ENCODE data around the gene MUC5B. TPM values are rescaled to one million over a fixed set of nuclear protein-coding genes. Genes with fewer than 3 reads are reported as not detected.
A peak's percentile ranks its signal among the peaks of the same experiment; 100 is the strongest.

MUC5B gene
- total and polyA plus RNA-seq, 2 donors (not counting 1 experiment from before 2014, with no cell fraction given) = not detected

DNA sequence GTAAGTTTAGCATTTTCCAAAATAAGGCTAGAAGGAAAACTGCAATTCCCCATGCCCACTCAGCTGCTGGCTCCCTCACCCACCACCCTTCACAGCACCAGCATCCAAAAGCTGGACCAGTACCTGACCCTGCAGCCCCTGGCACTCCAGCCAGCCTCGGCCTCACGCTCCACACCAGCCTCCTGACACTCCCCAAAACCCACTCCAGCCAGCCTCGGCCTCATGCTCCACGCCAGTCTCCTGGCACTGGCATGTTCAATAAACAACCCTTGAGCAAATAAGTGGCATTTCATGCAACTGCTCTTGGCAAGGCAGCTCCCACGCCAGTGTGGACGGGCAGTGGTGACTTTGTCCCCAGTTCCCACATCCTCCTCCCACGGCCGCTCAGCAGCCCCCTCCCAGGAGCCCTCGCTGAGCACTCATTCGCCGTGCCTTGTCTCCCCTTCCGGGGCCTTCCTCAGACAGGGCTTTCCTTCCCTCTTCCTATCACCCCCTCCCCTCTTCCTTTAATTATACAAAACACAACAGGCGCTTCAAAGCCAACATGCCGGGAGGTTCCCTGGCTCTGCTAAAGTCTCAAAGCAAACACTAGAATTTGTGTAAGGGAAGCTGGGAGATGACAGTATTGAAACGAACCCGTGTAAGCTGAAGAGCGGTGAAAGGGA is 79.7 kb downstream of the MUC5B start:
- no peaks in the 10 kb centered on the region for H3K9me3 ChIP-seq (ENCODE audit: control insufficient read depth, insufficient read depth, low read depth, low read length)
- DNase-seq (ENCODE audit: low read depth in 2 of 2) = no peak
- H3K79me2 ChIP-seq (ENCODE audit: control insufficient read depth, insufficient read depth, low read length) = peaks cover 65% of the 10 kb centered on the region
- peaks cover 1% of the 10 kb centered on the region for H4K20me1 ChIP-seq (ENCODE audit: control insufficient read depth, extremely low read depth, insufficient read depth, low read length)
- no peaks in the 10 kb centered on the region for H3K27me3 ChIP-seq (ENCODE audit: control insufficient read depth, insufficient read depth, low read length)
- no peak overlapping the region for H3K4me3 ChIP-seq (replicated peaks in 1 of 4; ENCODE audit: control extremely low read depth in 1 of 4, insufficient read depth in 1 of 4, low read depth in 3 of 4, low read length in 4 of 4)
- no peak overlapping the region for H3K4me2 ChIP-seq (ENCODE audit: extremely low read depth, insufficient read depth, low read length)
- no peak overlapping the region for H2AFZ ChIP-seq (ENCODE audit: low read length)
- no peak overlapping the region for H3K9ac ChIP-seq (ENCODE audit: insufficient read depth, low read length)
- TF ChIP-seq, protein P1, sequence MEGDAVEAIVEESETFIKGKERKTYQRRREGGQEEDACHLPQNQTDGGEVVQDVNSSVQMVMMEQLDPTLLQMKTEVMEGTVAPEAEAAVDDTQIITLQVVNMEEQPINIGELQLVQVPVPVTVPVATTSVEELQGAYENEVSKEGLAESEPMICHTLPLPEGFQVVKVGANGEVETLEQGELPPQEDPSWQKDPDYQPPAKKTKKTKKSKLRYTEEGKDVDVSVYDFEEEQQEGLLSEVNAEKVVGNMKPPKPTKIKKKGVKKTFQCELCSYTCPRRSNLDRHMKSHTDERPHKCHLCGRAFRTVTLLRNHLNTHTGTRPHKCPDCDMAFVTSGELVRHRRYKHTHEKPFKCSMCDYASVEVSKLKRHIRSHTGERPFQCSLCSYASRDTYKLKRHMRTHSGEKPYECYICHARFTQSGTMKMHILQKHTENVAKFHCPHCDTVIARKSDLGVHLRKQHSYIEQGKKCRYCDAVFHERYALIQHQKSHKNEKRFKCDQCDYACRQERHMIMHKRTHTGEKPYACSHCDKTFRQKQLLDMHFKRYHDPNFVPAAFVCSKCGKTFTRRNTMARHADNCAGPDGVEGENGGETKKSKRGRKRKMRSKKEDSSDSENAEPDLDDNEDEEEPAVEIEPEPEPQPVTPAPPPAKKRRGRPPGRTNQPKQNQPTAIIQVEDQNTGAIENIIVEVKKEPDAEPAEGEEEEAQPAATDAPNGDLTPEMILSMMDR (conservative IDR thresholded peaks at IDR 0.05 in 1 of 2, IDR thresholded peaks at IDR 0.05 in 1 of 2; ENCODE audit: low read depth in 1 of 2, low read length in 2 of 2) = no peak
- TF ChIP-seq EZH2 (IDR thresholded peaks at IDR 0.05; ENCODE audit: low read length, missing control alignments) = no peak
- peaks cover 3% of the 10 kb centered on the region for H3K4me1 ChIP-seq (ENCODE audit: control insufficient read depth, extremely low read depth, insufficient read depth, low read length)
- peaks cover 2% of the 10 kb centered on the region for H3K36me3 ChIP-seq (ENCODE audit: control insufficient read depth, insufficient read depth, low read length)
- H3K27ac ChIP-seq (ENCODE audit: insufficient read depth, low read length) = no peak overlapping the region

DNA sequence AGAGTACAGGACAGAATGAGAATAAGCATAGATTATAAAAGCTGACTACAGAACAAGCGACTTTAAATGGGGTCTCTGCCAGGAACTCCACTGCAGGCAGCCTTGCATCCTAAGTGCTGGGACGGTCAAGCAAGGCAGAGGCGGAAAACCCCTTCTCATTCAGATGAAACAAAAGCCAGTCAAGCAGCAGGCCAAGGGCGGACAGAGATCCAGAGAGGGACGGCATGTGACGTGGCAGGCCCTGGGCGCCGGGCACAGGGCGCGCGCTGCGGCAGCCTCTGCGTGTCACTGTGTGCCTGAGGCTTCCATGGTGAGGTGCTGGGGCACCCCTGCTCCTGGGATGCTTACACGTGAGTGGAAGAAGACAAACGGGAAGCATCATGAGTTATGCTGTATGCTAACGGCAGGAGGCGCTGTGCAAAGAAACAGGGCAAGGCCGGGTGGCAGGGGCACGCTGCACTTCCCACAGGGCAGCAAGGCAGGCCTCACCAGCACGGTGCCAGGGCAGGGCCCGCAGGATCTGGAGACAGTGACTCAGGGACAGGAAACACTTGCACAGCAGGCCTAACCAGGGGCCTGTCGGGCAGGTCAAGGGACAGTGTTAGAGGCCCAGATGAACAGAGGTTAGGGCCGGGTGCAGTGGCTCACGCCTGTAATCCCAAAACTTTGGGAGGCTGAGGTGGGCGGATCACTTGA is 80.4 kb downstream of the MUC5B start:
- TF ChIP-seq, protein P1 (conservative IDR thresholded peaks at IDR 0.05 in 1 of 2, IDR thresholded peaks at IDR 0.05 in 1 of 2; ENCODE audit: low read depth in 1 of 2, low read length in 2 of 2) = peak in 1 of 2 donors; percentile 36
- no peak for TF ChIP-seq EZH2 (IDR thresholded peaks at IDR 0.05; ENCODE audit: low read length, missing control alignments)
- H3K36me3 ChIP-seq (ENCODE audit: control insufficient read depth, insufficient read depth, low read length) = peaks cover 2% of the 10 kb centered on the region
- H3K79me2 ChIP-seq (ENCODE audit: control insufficient read depth, insufficient read depth, low read length) = peaks cover 68% of the 10 kb centered on the region
- H3K9ac ChIP-seq (ENCODE audit: insufficient read depth, low read length) = no peak overlapping the region
- peaks cover 3% of the 10 kb centered on the region for H3K4me1 ChIP-seq (ENCODE audit: control insufficient read depth, extremely low read depth, insufficient read depth, low read length)
- no peaks in the 10 kb centered on the region for H3K27me3 ChIP-seq (ENCODE audit: control insufficient read depth, insufficient read depth, low read length)
- no peak overlapping the region for H3K27ac ChIP-seq (ENCODE audit: insufficient read depth, low read length)
- no peak overlapping the region for H2AFZ ChIP-seq (ENCODE audit: low read length)
- no peak overlapping the region for H3K4me2 ChIP-seq (ENCODE audit: extremely low read depth, insufficient read depth, low read length)
- DNase-seq (ENCODE audit: low read depth in 2 of 2) = peak in 1 of 2 donors; percentile 26
- H4K20me1 ChIP-seq (ENCODE audit: control insufficient read depth, extremely low read depth, insufficient read depth, low read length) = peaks cover 1% of the 10 kb centered on the region
- H3K9me3 ChIP-seq (ENCODE audit: control insufficient read depth, insufficient read depth, low read depth, low read length) = no peaks in the 10 kb centered on the region
- H3K4me3 ChIP-seq (replicated peaks in 1 of 4; ENCODE audit: control extremely low read depth in 1 of 4, insufficient read depth in 1 of 4, low read depth in 3 of 4, low read length in 4 of 4) = no peak overlapping the region

DNA sequence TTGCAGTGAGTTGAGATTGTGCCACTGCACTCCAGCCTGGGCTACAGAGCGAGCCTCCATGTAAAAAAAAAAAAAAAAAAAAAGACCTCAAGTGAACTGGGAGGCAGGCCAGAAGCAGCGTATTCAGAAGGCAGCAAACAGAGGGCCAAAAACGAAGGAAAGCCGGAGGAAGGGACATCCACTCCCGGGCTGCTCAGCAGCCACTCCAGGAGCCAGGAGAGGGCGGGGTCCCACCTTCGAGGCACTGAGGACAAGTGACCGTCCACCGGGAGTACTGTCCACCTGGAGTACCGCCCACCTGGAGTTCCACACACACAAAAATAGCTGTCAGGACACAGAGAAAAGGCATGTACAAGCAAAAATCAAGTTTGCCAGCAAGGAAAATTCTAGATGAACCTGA is 81.1 kb downstream of the MUC5B start:
- Histone ChIP-seq H3K36me3 (ENCODE audit: control insufficient read depth, insufficient read depth, low read length) (peaks cover 2% of the 10 kb centered on the region), H3K27me3 (ENCODE audit: control insufficient read depth, insufficient read depth, low read length) (no peaks in the 10 kb centered on the region), H3K9ac (ENCODE audit: insufficient read depth, low read length) (no peak overlapping the region), H3K4me2 (ENCODE audit: extremely low read depth, insufficient read depth, low read length) (peak overlapping the region; percentile 25), H3K27ac (ENCODE audit: insufficient read depth, low read length) (peak overlapping the region; percentile 10), H3K79me2 (ENCODE audit: control insufficient read depth, insufficient read depth, low read length) (peaks cover 70% of the 10 kb centered on the region), H3K4me1 (ENCODE audit: control insufficient read depth, extremely low read depth, insufficient read depth, low read length) (peaks cover 6% of the 10 kb centered on the region), H3K9me3 (ENCODE audit: control insufficient read depth, insufficient read depth, low read depth, low read length) (no peaks in the 10 kb centered on the region), H2AFZ (ENCODE audit: low read length) (no peak overlapping the region), H4K20me1 (ENCODE audit: control insufficient read depth, extremely low read depth, insufficient read depth, low read length) (peaks cover 1% of the 10 kb centered on the region), H3K4me3 (replicated peaks in 1 of 4; ENCODE audit: control extremely low read depth in 1 of 4, insufficient read depth in 1 of 4, low read depth in 3 of 4, low read length in 4 of 4) (no peak overlapping the region)
- TF ChIP-seq EZH2 (IDR thresholded peaks at IDR 0.05; ENCODE audit: low read length, missing control alignments) = no peak
- TF ChIP-seq, protein P1 (conservative IDR thresholded peaks at IDR 0.05 in 1 of 2, IDR thresholded peaks at IDR 0.05 in 1 of 2; ENCODE audit: low read depth in 1 of 2, low read length in 2 of 2) = no peak
- peak; percentile 20 to 44 for DNase-seq (ENCODE audit: low read depth in 2 of 2)
